OCI-M1 (cell line): Measurements from ENCODE around the gene CFAP43.

Source experiments
- DNase-seq: peaks from one replicate; lab custom pipeline; 2025; lab: John Stamatoyannopoulos, UW

CFAP43 gene, protein sequence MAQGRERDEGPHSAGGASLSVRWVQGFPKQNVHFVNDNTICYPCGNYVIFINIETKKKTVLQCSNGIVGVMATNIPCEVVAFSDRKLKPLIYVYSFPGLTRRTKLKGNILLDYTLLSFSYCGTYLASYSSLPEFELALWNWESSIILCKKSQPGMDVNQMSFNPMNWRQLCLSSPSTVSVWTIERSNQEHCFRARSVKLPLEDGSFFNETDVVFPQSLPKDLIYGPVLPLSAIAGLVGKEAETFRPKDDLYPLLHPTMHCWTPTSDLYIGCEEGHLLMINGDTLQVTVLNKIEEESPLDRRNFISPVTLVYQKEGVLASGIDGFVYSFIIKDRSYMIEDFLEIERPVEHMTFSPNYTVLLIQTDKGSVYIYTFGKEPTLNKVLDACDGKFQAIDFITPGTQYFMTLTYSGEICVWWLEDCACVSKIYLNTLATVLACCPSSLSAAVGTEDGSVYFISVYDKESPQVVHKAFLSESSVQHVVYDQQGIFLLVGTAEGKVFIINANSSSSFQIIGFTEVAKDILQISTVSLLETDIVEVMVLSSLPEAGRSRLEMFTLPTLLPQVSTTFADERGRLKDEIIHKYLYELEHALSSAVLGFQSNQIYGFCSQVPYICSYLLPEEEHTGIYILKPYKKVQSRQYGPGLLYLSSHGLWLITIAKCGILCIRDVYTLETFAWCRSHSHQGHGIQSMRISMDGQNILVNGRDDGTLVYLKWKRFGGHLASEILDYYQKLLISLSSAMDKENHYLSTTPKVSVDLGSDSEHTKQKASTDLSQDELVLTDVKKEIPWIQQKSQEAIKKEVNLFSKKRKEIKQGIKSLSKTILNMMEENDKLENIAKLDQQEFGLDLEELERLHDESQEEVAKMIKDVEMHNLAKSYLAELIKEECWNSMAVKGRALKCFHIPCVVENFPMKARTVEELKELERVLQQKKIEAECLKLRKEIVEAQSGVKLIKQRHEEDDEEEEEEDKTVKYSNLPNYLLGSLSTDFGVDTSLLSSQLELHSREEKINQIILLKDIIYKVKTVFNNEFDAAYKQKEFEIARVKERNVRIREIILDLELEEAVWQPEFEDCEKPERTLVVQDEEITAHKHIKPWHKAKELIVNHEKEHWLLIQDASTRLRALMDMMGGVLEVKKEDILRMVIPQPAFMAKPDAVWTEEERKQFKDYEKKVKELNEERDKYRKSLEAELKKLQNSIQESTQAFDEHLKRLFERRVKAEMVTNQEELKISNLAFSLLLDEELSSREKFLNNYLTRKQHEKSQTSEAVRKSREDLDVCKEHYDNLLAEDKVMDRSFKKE (N-terminal part only)

DNA sequence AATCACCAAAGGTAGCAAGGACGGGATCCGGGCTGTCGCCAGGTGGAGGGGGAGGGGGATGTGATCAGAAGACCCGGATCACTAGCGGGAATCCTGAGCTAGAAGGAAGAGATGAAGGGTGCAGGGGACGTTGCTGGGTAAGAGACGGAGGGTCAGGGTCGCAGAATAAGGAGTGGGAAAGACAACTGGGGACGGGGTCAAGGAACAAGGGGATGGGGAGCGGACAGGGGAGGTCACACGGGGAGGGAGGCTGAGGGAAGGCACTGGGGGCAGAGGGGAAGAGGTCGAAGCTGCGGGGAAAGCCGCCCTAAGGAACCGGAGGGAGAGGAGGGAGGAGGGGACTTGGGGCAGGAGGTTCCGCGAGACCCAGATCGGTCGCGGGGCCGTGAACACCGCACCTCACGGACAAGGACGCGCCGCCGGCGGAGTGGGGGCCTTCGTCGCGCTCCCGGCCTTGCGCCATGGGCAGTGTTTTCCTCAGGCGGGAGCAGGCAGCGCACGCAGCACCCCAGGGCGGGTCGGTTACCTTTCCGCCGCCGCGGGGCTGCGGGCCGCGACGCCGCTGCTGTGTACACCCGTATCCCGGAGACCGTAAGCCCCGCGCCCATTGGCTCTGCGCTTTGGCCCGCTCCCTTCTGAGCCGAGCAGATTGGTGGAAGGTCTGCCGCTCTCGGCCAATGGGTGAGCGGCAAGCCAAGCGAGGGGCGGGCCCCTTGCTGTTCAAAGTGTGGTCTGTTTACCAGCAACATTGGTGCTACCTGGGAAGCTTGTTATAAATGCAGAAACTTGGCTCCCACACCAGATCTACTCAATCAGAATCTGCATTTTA lies at the start of gene CFAP43:
TSS of gene CFAP43 (minus strand) at position 581 of the 829 bp plus-strand sequence. CDS start at position 463, 118 bp downstream.
- peak; percentile 98 for DNase-seq

DNA sequence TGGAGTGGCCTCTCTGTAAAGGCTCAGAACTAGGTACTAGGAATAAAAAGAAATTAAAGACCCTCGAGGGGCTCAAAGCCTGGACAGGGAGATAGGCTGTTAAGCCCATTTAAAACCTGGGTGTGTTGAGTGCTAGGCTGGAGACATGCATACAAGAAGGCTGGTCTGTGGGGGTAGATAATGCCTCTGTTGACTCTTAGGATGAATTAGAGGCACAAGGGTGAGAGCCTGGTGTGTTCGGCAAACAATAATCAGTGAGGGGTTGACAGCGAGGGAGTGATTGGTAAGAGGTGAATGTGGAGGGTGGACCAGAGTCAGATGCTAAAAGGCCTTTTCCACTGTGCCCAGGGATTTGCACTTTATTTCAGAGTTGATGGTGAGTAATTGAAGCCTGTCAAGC lies 49.5 kb upstream of the CFAP43 start:
- no peak for DNase-seq

DNA sequence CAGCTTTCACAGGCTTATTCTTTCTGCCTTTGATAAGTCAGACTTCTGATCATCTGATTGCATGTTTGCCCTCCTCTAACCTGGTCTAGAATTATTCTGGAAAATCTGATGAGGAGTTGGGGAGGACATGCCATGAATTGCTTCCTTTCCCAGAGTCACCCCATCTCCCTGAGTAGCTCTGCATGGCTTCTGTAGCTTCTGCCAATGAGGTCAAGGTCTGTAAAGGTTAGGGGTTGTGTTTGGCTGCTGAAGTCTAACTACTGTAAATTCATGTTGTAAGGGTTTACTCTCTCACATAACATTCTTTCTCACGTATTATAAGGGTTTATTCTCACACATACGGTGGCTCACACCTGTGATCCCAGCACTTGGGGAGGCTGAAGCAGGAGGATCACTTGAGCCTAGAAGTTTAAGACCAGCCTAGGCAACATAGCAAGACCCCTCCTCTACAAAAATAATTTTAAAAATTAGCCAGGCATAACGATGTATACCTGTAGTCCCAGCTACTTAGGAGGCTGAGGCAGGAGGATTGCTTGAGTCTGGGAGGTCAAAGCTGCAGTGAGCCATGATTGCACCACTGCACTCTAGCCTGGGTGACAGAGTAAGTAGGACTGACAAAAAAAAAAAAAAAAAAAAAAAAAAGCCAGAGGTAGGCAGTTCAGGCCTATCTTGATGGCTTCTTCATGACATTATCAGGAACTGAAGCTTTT lies 47.5 kb upstream of the CFAP43 start:
- no peak for DNase-seq

DNA sequence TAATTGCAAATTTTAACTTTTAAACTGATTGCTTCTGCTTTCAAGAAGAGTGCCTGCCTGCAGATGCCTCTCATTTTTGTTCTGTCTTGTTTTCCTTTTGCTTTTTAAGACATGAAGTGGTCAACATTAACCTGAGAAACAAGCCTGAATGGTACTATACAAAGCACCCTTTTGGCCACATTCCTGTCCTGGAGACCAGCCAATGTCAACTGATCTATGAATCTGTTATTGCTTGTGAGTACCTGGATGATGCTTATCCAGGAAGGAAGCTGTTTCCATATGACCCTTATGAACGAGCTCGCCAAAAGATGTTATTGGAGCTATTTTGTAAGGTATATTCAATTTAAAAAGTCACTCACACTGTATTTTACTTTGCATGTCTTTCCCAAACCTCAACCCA lies 45.6 kb upstream of the CFAP43 start:
- no peak for DNase-seq

DNA sequence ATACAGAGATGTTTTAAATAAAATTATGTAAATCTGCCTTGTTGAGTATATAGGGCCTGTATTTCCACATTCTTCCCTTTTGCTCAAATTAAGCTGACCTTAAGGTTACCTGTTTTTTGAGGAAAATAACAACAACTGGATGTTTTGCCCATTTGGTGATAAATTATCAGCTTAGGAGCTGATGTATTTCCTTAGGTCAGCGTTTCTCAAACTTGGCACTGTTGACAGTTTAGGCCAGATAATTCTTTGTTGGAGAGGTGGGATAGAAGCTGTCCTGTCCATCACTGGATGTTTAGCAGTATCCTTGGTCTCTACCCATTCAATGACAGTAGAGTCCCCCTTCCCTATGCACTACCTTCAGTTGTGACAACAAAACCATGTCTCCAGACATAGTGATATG lies 44.0 kb upstream of the CFAP43 start:
- no peak for DNase-seq

DNA sequence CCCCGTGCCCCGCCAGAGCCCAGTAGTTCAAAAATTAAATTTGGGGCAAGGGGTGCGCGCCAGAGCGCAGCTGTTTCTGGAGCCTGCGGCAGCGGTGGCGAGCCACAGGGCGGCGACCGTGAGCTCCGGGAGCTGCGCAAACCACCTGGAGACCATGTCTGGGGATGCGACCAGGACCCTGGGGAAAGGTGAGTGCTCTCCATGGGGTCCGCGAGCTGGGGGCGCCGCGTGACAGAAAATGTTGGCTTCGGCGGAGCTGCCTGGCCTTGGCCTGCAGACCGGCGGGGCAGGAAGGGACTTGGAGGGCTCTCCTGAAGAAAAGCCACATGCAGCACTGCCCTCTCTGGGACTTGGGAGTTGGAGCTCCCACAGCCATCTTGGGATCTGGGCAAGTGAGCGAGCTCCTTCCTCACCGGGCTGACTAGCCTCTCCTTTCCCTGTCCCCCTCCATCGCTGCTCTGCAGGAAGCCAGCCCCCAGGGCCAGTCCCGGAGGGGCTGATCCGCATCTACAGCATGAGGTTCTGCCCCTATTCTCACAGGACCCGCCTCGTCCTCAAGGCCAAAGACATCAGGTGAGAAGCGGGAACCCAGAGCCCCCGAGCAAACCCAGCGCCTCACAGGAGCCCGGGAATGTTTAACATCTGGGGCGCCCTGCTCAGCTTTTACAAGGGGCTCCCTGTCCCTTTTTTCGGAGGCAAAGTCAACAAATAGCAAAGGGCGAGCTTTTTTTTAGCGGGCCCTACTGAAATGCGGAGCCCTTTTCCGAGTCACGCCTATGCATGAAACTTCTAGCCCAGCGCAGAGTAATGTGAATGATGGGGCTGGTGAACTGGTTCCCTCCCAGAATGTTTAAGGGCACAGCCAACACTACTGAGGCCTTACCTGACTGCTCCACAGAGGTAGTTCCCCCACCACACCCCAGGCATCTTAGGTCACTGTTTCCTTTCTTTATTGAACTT lies 42.9 kb upstream of the CFAP43 start:
- DNase-seq: peak; percentile 57

DNA sequence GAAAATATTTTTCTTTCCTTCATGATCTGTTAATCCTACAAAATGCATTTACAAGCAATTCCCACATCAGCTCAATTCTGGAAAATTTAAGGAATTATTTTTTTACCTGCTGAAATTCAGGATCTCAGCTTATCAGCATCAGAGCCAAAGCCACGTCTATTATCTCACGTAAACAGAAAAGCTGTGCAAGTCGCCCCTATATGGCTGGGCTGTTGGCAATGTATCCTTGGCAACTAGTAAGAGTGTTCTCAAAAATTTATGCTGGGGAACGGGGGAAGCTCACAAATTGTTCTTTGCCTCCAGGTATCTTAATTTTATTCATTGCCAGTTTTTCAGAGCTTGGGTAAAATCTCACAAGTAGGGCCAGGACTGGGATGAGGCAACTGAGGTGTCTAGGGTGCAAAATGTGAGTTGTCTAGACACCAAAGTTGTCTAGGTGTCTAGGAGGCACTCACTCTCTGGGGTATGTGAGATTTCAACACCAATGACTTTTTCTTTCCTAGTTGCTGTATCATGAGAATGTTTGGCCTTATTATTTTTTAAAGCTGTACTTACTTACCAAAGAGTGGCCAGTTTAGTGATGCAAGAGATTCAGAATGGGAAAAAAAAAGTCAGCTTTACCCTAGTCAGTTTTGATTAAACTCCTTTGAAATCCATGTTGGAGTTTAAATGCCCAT lies 41.9 kb upstream of the CFAP43 start:
- peak; percentile 41 for DNase-seq

DNA sequence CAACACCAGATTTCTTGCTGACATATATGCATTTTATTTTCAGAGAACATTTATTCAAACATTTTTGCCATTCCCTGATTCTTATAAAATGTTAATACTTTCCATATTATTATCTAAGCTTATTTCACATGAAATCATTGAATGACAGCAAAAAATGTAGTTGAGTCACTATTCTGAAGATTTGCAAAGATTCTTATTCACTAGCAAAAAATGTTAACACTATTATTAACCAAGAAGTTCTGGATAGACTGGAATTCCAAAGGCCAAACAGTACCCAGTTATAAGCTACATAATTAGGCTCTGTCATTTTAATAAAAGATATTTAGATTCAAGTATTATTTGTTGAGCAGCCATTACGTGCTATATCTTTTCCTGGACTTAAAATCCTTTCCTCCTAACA lies 41.1 kb upstream of the CFAP43 start:
- no peak for DNase-seq

DNA sequence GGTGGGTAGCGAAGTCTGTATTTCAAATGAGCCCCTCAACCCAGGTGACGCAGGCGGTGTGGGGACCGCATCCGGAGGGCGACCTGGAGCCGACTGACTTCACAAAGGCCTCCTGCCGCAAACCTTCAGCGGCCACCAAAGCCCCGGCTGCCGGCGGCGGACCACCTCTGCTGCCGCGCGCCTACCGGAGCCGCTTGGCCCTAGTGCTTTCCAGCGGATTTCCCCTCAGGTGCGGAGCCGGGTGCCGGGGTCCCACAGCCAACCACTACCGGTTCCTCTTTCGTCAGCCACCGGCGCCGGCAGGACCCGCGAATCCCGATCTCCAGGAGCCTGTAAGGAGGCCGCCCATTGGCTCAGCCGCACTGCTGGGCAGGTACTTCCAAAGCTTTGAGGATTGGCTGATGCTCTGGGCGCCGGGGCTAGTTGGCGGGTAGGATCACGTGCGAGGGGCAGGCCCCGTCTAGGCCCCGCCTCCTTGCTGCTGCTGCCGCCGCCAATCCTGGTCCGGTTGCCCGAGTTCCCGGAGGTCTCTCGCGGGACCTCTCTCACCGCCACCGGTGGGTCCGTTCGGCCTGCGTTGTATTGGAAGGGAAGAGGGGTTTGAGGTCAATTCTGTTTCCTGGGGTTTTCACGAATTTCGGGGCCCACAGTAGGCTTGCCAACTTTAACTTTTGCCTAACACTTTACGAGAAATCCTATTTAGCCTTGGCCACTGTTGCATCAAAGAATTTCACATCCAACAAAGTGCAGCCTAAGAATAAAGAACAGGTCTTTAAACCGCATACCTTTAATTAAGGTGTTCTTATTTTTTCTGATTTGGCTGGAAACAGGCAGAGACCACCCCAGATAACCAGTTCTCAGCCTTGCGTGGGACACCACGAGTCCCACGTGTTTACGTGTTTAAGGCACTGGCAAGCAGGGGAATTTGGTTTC lies 36.8 kb upstream of the CFAP43 start, which contains the start of gene GSTO2:
TSS of gene GSTO2 (plus strand) at position 472 of the 933 bp plus-strand sequence. CDS start 5,732 bp downstream, outside the sequence.
- peak; percentile 99 for DNase-seq

DNA sequence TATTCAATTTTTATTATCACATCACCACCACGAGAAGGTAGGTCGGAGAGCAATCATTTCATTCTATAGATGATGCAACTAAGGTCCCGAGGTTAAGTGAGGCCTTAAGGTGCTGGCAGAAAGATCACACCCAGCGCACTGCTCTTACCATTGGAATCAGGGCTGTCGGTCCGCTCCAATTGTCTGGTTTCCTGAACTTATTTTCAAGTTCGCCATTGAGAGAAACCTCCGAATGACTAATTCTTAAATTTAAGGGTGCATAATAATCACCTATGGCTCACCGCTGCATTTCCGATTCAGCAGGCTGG lies 36.2 kb upstream of the CFAP43 start:
- DNase-seq: peak; percentile 68

DNA sequence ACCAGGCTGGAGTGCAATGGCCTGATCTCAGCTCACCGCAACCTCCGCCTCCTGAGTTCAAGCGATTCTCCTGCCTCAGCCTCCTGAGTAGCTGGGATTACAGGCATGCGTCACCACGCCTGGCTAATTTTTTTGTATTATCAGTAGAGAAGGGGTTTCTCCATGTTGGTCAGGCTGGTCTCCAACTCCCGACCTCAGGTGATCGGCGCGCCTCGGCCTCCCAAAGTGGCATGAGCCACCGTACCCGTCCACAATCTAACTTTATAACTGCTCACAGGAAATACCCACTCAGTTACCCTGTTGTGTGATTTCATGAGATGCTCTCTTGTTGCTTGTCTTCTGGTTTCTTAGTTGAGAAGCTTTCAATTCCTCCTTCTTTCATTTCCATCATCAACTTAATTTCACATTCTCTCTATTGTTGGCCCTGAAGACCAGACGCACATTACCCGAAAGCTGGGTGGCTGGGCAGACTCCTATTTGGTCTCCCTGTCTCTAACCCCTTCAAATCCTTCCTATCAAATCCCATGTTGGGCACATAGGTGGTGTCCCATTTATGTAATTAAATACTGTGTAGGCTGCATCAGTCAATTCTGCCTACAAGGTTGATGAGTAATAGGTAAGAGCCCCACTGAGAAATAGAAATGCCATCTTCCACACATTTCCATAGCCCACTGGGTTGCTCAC lies 35.7 kb upstream of the CFAP43 start:
- DNase-seq: no peak

DNA sequence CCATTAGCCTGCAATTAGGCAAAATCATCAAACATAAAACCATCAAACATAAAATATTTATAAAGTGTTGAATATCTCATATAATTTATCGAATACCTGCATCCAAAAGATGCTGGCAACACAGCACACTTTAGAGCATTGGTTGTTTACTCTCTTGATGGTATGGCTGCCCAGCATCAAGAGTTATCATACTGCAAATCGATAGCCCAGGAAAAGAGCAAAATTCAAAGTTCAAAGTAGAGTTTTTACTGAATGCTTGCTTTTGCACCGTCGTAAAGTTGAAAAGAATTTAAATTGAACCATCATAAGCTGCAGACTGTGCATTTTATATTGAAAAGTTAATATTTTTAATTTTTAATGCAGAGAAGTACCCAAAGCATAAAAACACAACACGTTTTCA lies 32.6 kb upstream of the CFAP43 start:
- no peak for DNase-seq

DNA sequence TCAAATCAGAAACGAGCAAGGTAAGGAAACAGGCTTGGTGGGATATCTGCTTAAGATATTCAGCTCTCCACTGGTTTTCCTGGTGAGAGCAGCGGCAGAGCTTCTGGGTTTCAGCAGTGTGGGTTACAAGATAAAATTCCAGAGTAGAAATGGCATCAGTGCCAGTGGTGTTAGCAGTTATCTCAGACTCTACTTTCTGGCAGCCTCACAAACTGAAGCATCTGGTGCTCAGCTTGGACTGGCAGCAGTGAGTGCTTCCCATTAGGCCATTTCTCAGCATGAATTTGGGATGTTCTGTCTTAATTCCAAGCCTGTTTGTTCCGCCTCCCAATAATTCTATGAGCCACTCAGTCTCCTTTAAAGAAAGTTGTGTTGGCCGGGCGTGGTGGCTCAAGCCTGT lies 29.9 kb upstream of the CFAP43 start:
- no peak for DNase-seq

DNA sequence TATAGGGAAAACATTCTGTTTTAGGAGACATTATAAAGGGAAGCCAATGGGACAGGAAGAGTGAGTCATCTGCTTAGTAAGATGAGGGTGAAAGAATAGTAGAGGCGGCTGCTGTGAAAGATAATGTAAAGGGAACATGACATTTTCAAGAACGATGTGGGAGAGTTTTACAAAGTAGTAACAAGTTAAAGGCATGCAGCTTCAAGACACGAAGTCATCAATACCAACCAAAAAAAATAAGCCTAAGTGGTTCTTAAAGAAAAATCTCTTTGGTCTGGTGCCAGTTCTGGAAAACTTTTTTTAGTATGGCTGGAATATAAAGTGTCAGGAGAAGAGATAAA lies 28.6 kb upstream of the CFAP43 start:
- DNase-seq: peak; percentile 69

DNA sequence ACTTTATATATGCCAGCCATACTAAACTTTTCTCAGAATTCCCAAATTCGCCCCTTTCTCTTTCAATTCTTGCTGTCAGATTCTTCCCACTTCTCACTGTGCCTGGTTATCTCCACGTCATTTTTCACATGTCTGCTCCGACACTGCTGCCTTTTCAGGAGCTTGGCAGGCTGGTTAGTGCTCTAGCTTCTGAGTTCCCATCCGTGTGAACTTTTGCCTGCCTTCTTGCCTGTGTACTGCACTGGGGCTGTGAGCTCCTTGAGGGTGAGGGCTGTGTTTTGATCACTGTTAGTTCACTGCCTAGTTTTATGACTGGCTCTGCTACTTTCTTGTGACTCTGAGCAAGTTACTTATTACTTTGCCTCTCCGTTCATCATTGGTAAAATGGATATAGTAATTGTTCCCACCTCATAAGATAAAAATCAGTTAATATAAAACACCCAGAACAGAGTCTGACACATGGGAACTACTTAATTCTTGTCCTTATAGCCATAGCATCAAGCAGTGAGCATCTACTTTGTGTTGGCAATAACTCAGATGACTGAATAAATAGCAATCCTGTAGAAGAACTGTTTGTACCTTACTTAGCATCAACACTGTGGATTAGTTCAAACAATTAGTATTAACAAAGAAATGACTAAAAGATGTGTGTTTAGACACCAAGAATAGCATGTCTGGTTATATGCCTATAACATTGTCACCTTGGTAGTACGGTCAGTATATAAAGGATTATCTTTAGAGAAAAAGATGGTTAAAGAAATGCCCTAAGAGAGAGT lies 28.0 kb upstream of the CFAP43 start:
- no peak for DNase-seq

DNA sequence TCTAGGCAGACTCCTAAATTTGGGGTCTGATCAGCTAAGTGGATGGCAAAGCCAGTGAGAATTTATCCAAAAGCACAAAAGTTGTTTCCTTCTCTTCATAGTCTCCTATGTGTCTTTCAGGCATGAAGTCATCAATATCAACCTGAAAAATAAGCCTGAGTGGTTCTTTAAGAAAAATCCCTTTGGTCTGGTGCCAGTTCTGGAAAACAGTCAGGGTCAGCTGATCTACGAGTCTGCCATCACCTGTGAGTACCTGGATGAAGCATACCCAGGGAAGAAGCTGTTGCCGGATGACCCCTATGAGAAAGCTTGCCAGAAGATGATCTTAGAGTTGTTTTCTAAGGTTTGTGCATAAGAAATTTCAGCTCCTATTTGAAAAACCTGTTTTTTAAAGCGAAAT lies 27.3 kb upstream of the CFAP43 start:
- DNase-seq: no peak

DNA sequence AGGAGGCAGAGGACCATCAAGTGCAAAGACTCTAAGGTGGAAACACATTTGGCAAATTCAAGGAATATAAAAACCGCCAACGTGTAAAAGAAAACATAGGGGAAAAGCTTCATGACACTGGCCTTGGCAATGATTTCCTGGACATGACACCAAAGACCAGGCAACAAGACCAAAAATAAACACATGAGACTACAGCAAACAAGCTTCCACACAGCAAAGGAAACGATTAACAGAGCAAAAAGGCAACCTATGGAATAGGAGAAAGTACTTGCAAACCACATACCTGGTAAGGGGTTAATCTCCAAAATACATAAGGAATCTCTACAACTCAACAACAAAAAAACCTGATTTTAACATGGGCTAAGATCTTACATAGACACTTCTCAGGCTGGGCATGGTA lies 26.0 kb upstream of the CFAP43 start:
- DNase-seq: no peak
